Measurements from ENCODE around the gene PARD3.

The PARD3 gene

GRCh38 chr10:34698979-34699378 lies 116.1 kb downstream of the PARD3 start:
- in situ Hi-C loops (cut with HindIII; ENCODE audit: low sequenced_read_pairs): no loop called here
- DNase-seq (ENCODE audit: low read depth): peak; percentile 64
- no peak for TF ChIP-seq CTCF (IDR thresholded peaks at IDR 0.05; ENCODE audit: low read depth, low read length, missing control alignments)
- no peak overlapping the region for H3K4me3 ChIP-seq (ENCODE audit: low read depth, low read length)

- DNase-seq (ENCODE audit: low read depth): no peak
- in situ Hi-C loops (cut with HindIII; ENCODE audit: low sequenced_read_pairs): no loop called here
- TF ChIP-seq CTCF (IDR thresholded peaks at IDR 0.05; ENCODE audit: low read depth, low read length, missing control alignments): no peak
- H3K4me3 ChIP-seq (ENCODE audit: low read depth, low read length): no peak overlapping the region
Observed at GRCh38 chr10:34698248-34698831, 116.8 kb downstream of the PARD3 start.

GRCh38 chr10:34697351-34698247 lies 117.5 kb downstream of the PARD3 start:
- no peak for DNase-seq (ENCODE audit: low read depth)
- in situ Hi-C loops (cut with HindIII; ENCODE audit: low sequenced_read_pairs): no loop called here
- no peak overlapping the region for H3K4me3 ChIP-seq (ENCODE audit: low read depth, low read length)
- no peak for TF ChIP-seq CTCF (IDR thresholded peaks at IDR 0.05; ENCODE audit: low read depth, low read length, missing control alignments)

- TF ChIP-seq CTCF (IDR thresholded peaks at IDR 0.05; ENCODE audit: low read depth, low read length, missing control alignments): no peak
- in situ Hi-C loops (cut with HindIII; ENCODE audit: low sequenced_read_pairs): no loop called here
- H3K4me3 ChIP-seq (ENCODE audit: low read depth, low read length): no peak overlapping the region
- DNase-seq (ENCODE audit: low read depth): peak; percentile 40
Observed at GRCh38 chr10:34696423-34696822, 118.7 kb downstream of the PARD3 start.

- H3K4me3 ChIP-seq (ENCODE audit: low read depth, low read length): no peak overlapping the region
- no peak for DNase-seq (ENCODE audit: low read depth)
- no peak for TF ChIP-seq CTCF (IDR thresholded peaks at IDR 0.05; ENCODE audit: low read depth, low read length, missing control alignments)
- in situ Hi-C loops (cut with HindIII; ENCODE audit: low sequenced_read_pairs): no loop called here
Observed at GRCh38 chr10:34690383-34691049, 124.6 kb downstream of the PARD3 start.

DNA sequence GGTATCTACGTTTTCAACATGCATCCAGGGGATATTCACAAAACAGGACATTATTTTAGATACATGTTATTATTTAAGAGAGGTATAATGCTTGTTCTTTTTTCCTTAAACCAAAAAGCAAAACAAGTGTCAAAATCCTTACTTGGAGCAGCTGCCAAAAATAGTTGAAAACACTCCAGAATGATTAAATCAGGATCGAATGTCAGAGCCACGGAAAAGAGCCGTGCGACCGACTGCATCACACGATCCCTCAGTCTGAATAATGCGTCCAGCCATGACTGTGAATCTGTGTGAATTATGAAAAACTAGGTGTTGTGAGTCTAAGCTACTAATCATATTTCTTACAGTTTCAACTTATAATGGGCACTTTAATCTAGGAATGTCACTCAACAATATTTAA lies 126.0 kb downstream of the PARD3 start:
- DNase-seq (ENCODE audit: low read depth): peak; percentile 64
- in situ Hi-C loops (cut with HindIII; ENCODE audit: low sequenced_read_pairs): no loop called here
- no peak overlapping the region for H3K4me3 ChIP-seq (ENCODE audit: low read depth, low read length)
- TF ChIP-seq CTCF (IDR thresholded peaks at IDR 0.05; ENCODE audit: low read depth, low read length, missing control alignments): no peak
